Measurements from ENCODE around the gene TRAF3IP1. TPM values are rescaled to one million over a fixed set of nuclear protein-coding genes. Genes with fewer than 3 reads are reported as not detected.

The TRAF3IP1 gene
- total RNA-seq, 6 donors from 2014 or later = 14.0 to 26.8 (median 18.8) TPM

DNA sequence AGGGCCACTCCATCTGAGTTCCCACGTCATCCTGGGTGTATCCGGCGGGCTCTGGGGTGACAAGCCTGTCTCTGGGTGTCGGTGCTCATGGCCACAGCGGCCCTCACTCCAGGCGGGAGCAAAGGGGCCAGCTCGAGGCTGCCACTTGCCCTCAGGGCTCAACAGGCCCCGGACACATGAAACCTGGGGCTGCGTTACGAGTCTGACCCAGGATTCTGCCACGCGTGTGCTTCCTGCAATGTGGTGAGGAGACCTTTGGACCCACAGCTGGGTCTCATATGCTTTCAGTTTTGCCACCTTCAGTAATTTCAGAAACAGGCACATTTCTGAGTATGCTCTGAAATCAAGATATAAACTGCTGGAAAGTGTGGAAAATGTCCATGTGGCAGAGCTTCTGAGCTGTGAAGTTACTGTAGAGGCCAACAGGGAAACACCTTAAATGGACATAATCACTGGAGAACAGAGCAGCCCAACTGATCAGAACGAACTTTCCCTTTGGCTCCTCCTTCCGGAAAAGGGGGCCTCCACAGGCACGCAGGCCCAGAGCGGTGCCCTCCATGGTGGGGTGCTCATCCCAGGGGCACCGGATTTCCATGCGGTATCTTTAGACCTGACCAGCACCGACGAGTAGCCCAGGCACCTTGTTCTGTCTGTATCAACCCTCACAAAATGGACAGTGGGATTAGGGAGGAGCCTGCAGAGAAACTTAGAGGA lies 46.0 kb upstream of the TRAF3IP1 start:
- no peak for TF ChIP-seq POLR2AphosphoS5 (IDR thresholded peaks at IDR 0.05)
- TF ChIP-seq, protein P1, sequence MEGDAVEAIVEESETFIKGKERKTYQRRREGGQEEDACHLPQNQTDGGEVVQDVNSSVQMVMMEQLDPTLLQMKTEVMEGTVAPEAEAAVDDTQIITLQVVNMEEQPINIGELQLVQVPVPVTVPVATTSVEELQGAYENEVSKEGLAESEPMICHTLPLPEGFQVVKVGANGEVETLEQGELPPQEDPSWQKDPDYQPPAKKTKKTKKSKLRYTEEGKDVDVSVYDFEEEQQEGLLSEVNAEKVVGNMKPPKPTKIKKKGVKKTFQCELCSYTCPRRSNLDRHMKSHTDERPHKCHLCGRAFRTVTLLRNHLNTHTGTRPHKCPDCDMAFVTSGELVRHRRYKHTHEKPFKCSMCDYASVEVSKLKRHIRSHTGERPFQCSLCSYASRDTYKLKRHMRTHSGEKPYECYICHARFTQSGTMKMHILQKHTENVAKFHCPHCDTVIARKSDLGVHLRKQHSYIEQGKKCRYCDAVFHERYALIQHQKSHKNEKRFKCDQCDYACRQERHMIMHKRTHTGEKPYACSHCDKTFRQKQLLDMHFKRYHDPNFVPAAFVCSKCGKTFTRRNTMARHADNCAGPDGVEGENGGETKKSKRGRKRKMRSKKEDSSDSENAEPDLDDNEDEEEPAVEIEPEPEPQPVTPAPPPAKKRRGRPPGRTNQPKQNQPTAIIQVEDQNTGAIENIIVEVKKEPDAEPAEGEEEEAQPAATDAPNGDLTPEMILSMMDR (IDR thresholded peaks at IDR 0.05) = no peak
- TF ChIP-seq POLR2A (IDR thresholded peaks at IDR 0.05) = no peak
- TF ChIP-seq EP300 (IDR thresholded peaks at IDR 0.05) = no peak
- Histone ChIP-seq H3K4me1 (peaks cover 0 to 12% (median 0%) of the 10 kb centered on the region in 4 donors), H3K36me3 (peaks cover 15 to 80% (median 56%) of the 10 kb centered on the region in 4 donors), H3K9me3 (no peaks in the 10 kb centered on the region), H3K27me3 (no peaks in the 10 kb centered on the region), H3K27ac (peak overlapping the region in 3 of 4 donors; percentile 11 to 67 (median 61)), H3K4me3 (no peak overlapping the region)
- ATAC-seq (ENCODE audit: low FRiP score in 2 of 2) = no peak
- DNase-seq = no peak
- WGBS, 2 donors = 91 to 94% methylated on average over 19 to 20 of the region's 20 CpGs

DNA sequence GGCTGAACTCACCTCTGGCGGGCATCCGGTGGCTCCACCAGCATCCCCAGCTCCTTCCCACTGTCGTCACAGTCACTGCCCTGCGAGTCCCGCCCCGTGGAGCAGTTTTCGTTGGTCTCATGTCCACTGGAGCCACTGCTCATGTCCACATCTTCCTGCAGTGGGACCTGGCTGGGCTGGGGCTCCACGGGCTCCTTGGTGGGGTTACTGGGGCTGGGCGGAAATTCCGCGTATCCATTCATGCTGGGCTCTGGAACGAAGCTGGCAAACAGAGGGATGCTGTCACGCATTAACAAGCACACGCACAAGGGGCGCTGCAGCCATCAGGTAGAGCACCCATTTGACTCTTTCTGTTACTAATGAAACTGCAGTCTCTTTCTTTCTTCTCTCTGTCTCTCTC lies 42.6 kb upstream of the TRAF3IP1 start:
- Histone ChIP-seq H3K27ac (no peak overlapping the region), H3K4me3 (no peak overlapping the region), H3K27me3 (no peaks in the 10 kb centered on the region), H3K4me1 (peaks cover 0 to 28% (median 7%) of the 10 kb centered on the region in 4 donors), H3K36me3 (peaks cover 8 to 48% (median 32%) of the 10 kb centered on the region in 4 donors), H3K9me3 (no peaks in the 10 kb centered on the region)
- ATAC-seq (ENCODE audit: low FRiP score in 2 of 2) (no peak), DNase-seq (no peak)
- 91 to 92% methylated on average over 15 of the region's 15 CpGs for WGBS, 2 donors
- TF ChIP-seq POLR2AphosphoS5 (IDR thresholded peaks at IDR 0.05) (no peak), EP300 (IDR thresholded peaks at IDR 0.05) (no peak), POLR2A (IDR thresholded peaks at IDR 0.05) (no peak)
- TF ChIP-seq, protein P1 (IDR thresholded peaks at IDR 0.05) = no peak

DNA sequence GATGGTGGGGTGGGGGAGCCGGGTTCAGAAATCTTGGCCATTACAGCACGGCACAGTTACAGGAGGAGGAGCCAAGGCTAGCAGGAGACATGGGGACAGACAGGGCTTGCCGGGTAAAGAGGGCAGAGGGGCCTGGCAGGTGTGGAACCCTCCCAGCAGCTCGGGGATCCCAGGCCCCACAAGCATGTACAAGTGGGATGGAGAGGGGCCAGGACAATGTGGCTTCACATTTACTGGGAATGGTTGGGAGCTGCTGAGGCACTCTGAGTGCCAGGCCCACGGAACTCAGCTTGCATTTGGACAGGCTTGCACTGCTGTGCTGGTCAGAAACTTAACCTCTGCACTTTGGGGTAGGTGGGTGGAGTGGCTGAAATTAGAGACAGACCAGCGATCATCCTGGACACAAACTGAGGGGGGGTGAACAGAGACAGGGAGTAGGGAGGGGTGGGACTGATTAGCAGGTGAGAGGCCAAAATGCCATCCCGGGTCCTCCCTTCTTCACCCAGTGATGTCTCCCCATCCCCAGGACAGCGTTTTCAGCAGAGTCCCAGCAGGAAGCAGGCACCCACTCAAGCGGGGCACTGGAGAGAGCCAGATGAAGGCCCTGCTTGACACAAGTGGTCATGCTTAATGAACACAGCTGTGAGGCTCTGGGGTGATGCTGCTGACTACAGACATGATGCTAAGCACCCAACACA lies 41.5 kb upstream of the TRAF3IP1 start:
- 80 to 84% methylated on average over 8 of the region's 9 CpGs for WGBS, 2 donors
- H3K36me3 ChIP-seq = peaks cover 8 to 39% (median 29%) of the 10 kb centered on the region in 4 donors
- ATAC-seq (ENCODE audit: low FRiP score in 2 of 2) (no peak), DNase-seq (no peak)
- H3K27ac ChIP-seq = no peak overlapping the region
- peaks cover 3 to 30% (median 16%) of the 10 kb centered on the region in 4 donors for H3K4me1 ChIP-seq
- no peaks in the 10 kb centered on the region for H3K9me3 ChIP-seq
- TF ChIP-seq POLR2AphosphoS5 (IDR thresholded peaks at IDR 0.05) (no peak), POLR2A (IDR thresholded peaks at IDR 0.05) (no peak), EP300 (IDR thresholded peaks at IDR 0.05) (no peak)
- TF ChIP-seq, protein P1 (IDR thresholded peaks at IDR 0.05) = no peak
- H3K4me3 ChIP-seq = no peak overlapping the region
- no peaks in the 10 kb centered on the region for H3K27me3 ChIP-seq

DNA sequence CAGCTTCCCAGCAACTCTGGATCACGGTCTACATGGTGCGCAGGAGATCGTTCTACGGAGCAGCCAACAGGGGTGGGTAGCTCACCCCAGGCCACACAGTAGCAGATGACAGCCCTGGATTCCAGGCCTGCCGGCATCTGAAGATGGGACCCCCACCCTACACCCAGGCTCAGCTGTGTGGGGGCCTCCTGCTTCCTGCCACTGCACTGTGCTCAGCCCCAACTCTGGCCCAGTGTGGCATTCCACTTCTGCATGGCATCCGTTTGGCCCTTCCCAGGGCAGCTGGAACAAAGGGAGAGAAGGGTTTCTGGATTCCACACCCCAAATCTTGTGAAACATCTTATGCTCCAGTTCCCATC lies 41.0 kb upstream of the TRAF3IP1 start:
- Histone ChIP-seq H3K36me3 (peaks cover 8 to 34% (median 26%) of the 10 kb centered on the region in 4 donors), H3K9me3 (no peaks in the 10 kb centered on the region), H3K4me3 (no peak overlapping the region), H3K27ac (no peak overlapping the region), H3K27me3 (no peaks in the 10 kb centered on the region), H3K4me1 (peaks cover 3 to 33% (median 19%) of the 10 kb centered on the region in 4 donors)
- no peak for DNase-seq
- WGBS, 2 donors = 98 to 100% methylated on average over 1 to 4 of the region's 6 CpGs
- ATAC-seq (ENCODE audit: low FRiP score in 2 of 2) = no peak
- no peak for TF ChIP-seq POLR2A (IDR thresholded peaks at IDR 0.05)

DNA sequence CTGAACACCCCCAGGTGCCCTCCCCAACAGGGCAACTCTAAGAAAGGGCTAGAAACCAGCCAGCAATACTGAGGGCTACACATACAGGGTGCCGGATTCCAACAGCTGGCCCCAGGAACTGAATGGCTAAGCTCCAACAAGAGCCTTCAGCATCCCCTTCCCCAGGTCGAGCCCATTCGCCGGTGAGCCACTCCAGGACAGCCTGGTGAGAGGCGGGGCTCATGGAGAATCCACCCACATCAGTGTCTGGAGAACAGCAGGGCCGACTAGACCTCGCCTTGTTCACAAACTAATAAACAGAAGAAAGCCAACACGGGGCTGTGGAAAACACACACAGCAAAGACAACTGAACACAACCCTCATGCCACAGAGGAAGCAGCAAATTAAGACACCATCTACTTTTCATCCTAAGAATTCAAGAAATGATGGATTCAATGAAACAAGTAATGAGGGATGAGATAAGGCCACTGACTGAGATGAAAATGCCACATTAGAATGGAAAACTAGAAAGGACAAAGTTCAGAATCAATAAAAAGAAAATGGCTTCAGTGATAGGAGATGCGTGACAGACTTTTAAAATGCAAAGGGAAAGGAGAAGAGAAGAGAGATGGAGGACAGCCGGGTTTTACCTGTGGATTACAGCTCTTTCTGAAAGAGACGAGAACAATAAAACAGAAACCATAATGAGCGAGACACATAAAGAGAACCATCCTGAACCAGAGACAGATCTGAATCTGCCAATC lies 40.1 kb upstream of the TRAF3IP1 start:
- H3K4me1 ChIP-seq = peaks cover 12 to 42% (median 28%) of the 10 kb centered on the region in 4 donors
- no peak overlapping the region for H3K27ac ChIP-seq
- ATAC-seq (ENCODE audit: low FRiP score in 2 of 2) (no peak), DNase-seq (no peak)
- no peak overlapping the region for H3K4me3 ChIP-seq
- WGBS, 2 donors = 91 to 92% methylated on average over 10 to 12 of the region's 12 CpGs
- H3K27me3 ChIP-seq = no peaks in the 10 kb centered on the region
- no peaks in the 10 kb centered on the region for H3K9me3 ChIP-seq
- TF ChIP-seq POLR2A (IDR thresholded peaks at IDR 0.05) (no peak), EP300 (IDR thresholded peaks at IDR 0.05) (no peak), POLR2AphosphoS5 (IDR thresholded peaks at IDR 0.05) (no peak)
- TF ChIP-seq, protein P1 (IDR thresholded peaks at IDR 0.05) = no peak
- peaks cover 4 to 24% (median 19%) of the 10 kb centered on the region in 4 donors for H3K36me3 ChIP-seq
